ENCODE data around the gene HNRNPAB.

DNA sequence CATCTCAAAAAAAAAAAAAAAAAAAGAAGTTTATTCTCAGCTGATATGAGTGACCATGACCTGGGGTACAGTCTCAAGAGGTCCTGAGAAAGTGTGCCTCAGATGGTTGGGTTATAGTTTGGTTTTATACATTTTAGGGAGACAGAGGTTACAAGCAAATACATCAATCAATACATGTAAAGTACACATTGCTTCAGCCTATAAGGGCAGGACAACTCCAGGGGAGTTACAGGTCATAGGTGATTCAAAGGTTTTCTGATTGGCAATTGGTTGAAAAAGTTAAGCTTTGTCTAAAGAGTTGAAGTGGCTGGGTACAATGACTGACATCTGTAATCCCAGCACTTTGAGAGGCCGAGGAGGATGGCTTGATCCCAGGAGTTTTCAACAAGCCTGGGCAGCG, 14.9 kb upstream of the HNRNPAB start:
- TF ChIP-seq, protein P1, sequence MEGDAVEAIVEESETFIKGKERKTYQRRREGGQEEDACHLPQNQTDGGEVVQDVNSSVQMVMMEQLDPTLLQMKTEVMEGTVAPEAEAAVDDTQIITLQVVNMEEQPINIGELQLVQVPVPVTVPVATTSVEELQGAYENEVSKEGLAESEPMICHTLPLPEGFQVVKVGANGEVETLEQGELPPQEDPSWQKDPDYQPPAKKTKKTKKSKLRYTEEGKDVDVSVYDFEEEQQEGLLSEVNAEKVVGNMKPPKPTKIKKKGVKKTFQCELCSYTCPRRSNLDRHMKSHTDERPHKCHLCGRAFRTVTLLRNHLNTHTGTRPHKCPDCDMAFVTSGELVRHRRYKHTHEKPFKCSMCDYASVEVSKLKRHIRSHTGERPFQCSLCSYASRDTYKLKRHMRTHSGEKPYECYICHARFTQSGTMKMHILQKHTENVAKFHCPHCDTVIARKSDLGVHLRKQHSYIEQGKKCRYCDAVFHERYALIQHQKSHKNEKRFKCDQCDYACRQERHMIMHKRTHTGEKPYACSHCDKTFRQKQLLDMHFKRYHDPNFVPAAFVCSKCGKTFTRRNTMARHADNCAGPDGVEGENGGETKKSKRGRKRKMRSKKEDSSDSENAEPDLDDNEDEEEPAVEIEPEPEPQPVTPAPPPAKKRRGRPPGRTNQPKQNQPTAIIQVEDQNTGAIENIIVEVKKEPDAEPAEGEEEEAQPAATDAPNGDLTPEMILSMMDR (conservative IDR thresholded peaks at IDR 0.05; ENCODE audit: low read depth, low read length) = no peak
- TF ChIP-seq EZH2 (IDR thresholded peaks at IDR 0.05; ENCODE audit: borderline replicate concordance, low read depth, low read length, poor library complexity, severe bottlenecking) = no peak

Data from A673 (cell line).